GM18867 (cell line): ENCODE results near the gene NAT10.

Experiments used
- ATAC-seq: cut with Tn5 transposase; IDR thresholded peaks from one replicate; pipeline ENCODE4 v1.9.1; 2021; ENCODE audit warnings: mild to moderate bottlenecking, moderate library complexity; ENCODE audit not compliant: unreplicated experiment

NAT10 gene

GRCh38 chr11:34105957-34106504 is 602 bp downstream of the NAT10 start:
- ATAC-seq, result no peak

DNA sequence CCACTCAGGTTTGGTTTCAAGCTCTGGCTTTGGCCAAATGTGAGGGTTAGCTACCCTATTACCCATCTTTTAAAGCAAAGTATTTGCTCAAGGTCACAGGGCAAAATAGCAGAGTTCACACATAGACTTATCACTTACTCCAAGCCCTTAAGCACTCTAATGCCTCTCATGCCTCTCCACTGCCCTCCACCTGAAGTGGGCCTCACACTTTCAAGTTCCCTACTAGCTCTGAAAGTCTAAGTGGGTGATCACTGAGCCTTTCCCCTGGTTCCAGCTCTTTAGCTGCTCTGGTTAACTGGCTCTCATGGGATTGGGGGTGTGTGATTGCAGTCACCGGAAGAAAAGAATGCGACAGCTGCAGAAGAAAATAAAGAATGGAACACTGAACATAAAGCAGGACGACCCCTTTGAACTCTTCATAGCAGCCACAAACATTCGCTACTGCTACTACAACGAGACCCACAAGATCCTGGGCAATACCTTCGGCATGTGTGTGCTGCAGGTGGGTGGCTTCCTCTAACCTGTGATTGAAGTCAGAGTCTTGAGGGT is 6.4 kb downstream of the NAT10 start:
- ATAC-seq, result no peak

- ATAC-seq, result no peak
Measured at GRCh38 chr11:34114014-34114413, 8.6 kb downstream of the NAT10 start.

- no peak for ATAC-seq
Measured at GRCh38 chr11:34114471-34114870, 9.0 kb downstream of the NAT10 start.

DNA sequence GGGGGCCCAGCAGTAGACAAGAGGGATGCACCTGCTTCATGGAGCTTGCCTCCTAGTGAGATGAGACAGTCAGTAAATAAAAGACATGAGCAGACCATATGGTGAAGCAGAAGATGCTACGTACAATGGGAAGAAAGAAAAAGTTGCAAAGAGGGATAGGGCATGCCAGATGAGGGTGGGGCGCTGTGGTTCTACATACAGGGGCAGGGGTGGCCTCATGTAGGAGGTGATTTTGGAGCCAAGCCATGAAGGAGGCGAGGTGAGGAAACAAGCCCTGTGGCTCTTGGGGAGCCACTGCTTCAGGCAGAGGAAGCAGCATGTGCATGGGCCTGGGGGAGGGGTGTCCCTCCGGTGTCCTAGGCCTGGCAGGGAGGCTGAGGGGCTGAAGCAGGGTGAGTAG is 15.2 kb downstream of the NAT10 start:
- ATAC-seq, result no peak

GRCh38 chr11:34124885-34125668 is 19.6 kb downstream of the NAT10 start:
- ATAC-seq, result no peak

DNA sequence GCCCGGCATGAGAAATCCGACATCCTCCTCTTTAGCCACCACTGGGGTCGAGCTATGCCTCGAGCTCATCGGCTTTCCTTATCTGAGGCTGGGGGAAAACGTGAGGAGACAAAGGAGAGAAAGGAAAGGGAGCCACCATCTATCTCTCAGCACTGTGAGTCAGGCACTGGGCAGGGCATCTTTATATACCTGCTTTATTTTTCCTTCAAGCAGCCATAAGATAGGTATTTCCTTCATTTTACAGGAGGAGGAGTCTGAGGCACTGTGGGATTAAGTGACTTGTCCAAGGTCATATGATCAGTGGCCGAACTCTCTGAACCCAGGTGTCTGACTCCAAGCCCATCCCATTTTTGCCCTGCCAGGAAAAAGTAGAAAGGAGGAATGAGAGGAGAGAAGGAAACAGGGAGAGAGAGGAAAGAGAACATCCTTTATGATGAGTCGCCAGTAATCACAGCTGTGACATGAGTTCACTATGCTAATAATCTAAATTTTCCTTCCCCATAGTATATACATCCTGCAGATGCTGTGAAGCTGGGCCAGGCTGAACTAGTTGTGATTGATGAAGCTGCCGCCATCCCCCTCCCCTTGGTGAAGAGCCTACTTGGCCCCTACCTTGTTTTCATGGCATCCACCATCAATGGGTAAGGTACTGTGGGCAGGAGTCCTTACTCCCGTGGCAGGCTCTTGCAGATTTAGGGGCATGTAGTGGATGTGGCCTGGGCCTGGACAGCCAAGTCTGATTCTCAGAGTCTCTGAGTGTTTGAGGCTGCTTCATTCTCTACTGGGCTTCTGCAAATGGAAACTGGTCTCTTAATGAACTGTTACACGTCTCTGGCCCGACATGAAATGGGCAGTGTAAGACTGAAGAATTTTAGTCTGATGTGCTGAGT is 21.8 kb downstream of the NAT10 start:
- ATAC-seq, result no peak

DNA sequence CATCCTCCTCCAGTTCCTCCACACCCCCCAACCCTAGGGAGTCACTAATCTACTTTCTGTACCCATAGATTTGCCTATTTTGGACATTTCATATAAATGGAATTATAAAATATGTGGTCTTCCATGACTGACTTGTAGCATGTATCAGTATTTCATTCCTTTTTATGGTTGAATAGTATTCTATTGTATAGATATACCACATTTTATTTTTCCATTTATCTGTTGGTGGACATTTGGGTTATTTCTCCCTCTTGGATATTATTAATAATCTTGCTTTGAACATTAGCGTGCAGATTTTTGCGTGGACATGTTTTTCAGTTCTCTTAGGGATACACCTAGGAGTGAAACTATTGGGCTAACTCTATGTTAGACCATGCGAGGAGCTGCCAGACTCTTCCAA is 23.4 kb downstream of the NAT10 start:
- ATAC-seq, result no peak

DNA sequence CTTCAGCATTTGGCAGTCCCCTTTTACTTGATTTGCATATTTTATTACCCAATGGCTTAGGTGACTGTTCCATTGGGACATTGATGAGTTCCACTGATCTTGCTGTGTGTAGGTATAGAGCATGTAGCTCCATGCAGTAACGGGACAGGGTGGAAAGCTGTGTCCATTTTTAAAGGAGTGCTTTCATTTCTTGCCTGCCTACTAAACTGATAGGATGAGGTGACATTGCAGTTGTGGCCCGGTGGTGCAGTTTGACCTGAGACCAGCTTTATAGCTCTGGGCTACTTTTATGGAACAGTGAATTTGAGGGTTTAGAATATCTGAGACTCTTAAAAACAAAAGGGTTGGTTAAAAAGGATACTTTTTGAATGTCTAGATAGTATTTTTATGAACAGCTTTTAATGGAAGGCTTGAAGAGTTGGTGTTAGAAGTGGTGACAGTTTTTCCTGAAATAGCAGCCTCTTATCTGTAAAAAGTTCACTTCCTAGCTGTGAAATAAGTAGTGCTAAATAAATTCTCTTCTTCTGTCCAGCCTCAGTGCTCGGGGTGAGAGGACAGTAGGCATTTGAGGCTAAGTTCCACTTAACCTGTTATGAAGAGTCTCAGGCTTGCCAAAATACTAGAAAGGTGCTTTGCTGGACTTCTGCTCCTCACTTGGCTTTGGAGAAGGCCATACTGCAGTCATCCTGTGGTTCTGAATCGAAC is 27.0 kb downstream of the NAT10 start:
- no peak for ATAC-seq

DNA sequence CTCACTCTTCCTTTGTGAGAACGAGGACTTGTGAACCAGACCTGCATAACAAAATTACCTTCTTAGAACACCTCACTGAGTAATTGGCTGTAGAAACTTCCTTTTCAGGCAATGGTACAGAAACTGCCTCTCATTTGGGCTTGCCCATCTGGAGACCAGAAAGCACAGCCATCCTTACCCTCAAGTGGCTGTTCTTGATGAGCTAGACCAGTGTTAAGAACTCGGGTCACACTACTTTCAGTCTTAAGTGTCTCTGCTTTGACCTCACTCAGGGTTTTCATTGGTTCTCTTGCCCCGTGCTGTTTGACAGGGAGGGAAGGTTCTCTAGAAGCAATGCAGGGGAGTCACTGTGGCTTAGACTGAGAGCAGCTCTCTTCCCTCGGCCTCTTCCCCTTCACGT is 29.3 kb downstream of the NAT10 start:
- no peak for ATAC-seq

GRCh38 chr11:34135439-34135838 is 30.0 kb downstream of the NAT10 start:
- ATAC-seq, result no peak

- no peak for ATAC-seq
Measured at GRCh38 chr11:34136420-34136819, 31.0 kb downstream of the NAT10 start.

GRCh38 chr11:34139346-34139745 is 33.9 kb downstream of the NAT10 start:
- ATAC-seq, result no peak

GRCh38 chr11:34140149-34140548 is 34.7 kb downstream of the NAT10 start:
- no peak for ATAC-seq

DNA sequence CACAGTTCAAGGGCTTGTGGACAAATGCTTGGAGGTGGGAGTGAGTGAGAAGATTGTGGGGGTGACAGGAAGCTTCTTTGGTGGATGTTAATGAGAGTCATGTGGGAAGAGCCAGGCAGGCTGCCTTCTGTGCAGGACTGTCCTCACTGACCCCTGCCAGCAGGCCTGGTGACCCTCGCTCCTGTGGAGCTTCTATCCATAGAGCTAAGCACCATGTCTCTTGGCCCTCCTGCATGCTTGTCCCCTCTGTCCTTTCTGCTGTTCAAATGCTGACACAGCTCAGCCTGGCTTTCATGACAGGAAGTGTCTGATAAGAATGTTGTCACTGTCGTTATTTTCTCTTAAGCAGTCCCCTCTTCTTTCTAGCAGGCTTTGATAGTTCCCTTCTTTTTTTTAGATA is 37.6 kb downstream of the NAT10 start:
- no peak for ATAC-seq

DNA sequence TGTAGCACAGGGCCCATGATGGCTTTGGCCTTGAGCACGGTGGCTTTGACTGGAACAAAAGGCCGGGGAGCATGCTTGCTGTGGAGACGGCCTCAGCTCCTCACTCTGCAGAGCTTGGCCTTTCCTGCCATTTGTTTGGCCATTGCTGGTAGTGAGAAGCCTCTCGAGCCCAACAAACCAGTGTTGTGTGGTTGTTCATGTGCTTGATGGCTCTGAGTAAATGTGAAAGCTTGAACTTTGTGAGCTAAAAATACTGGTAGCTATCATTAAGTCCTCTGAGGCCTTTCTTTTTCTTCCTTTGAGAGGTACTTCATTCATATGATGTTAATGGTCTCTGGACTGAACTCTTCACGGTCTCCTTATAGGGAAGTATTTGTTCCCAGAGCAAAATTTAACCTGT is 39.6 kb downstream of the NAT10 start:
- no peak for ATAC-seq

DNA sequence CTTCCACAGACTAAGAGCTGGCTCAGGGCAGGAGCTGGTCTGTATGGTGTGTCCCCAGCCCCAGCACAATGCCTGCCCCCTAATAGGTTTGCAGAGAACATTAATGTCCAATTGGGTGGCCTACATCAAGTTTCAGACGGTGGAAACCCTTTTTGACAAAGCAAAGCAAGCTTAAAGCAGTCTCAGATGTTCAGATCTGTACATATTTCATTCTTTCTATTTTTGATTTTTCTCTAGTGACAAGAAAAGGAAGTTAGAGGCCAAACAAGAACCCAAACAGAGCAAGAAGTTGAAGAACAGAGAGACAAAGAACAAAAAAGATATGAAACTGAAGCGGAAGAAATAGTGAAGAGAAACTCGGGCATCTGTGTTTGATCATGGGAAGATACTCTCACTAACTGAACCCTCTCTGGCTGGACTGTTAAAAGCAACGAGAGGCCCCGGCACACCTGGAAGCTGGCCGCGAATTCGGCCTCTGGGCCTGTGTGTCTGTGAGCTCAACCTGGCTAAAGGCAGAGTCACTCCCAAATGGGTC is 40.5 kb downstream of the NAT10 start:
- peak; percentile 38 for ATAC-seq

- no peak for ATAC-seq
Measured at GRCh38 chr11:34146411-34146810, 41.0 kb downstream of the NAT10 start.

DNA sequence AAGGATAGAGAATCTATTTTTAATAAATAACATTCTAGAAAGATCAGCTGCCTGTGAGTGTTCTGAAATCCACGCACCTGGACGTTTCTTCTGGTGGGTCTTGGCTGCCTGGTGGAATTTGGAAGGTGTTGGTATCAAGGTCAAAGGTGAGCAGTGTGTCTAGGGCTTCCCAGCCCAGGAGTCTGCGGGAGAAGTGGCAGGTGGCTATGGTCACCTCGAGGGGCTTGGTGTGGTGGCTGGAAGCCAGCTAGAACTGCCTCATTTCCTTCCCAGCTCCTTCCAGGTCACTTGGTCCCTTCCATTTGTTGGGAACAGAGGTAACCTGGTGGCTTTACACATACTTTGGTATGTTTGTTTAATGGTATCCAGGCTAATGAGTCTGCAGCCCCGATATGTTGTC is 41.4 kb downstream of the NAT10 start:
- ATAC-seq, result no peak

GRCh38 chr11:34147581-34147980 is 42.2 kb downstream of the NAT10 start:
- no peak for ATAC-seq
